HEK293 (cell line): ENCODE results near the gene DERL2.

ENCODE experiments used
- CTCF ChIA-PET: fragments of 350-600 bp; formaldehyde crosslinking; extraction: SDS; loops from one replicate; lab custom pipeline; 2021; ENCODE audit warnings: antibody characterized with exemption; lab: Yijun Ruan, JAX
- POLR2A ChIA-PET: fragments of 300-600 bp; formaldehyde crosslinking; extraction: SDS; loops from one replicate; lab custom pipeline; 2020; ENCODE audit warnings: antibody characterized with exemption, inconsistent platforms; lab: Yijun Ruan, JAX
- H3K27ac ChIP-seq: fragments of 200-500 bp; sonication (Bioruptor generic); 2 replicates; pipeline ENCODE4 v1.5.1; 2014; ENCODE audit warnings: low read depth, low read length, control low read depth, inconsistent platforms; ENCODE audit errors: extremely low read depth
- H3K36me3 ChIP-seq, 2 experiments: fragments of 200-500 bp in 1 of 2; sonication (Bioruptor generic) in 1 of 2; 1 replicate in 1 of 2; 2 replicates in 1 of 2; pipeline ENCODE4 v1.5.1; 2014 to 2017; ENCODE audit warnings: inconsistent platforms in 2 of 2, low read length in 2 of 2; ENCODE audit not compliant: control insufficient read depth in 2 of 2, insufficient read depth in 1 of 2
- H3K4me1 ChIP-seq: fragments of 200-500 bp; sonication (Bioruptor generic); 2 replicates; pipeline ENCODE4 v1.5.1; 2014; ENCODE audit warnings: mild to moderate bottlenecking, low read length, inconsistent platforms; ENCODE audit not compliant: control insufficient read depth, insufficient read depth
- H3K4me3 ChIP-seq: 2 replicates; pipeline ENCODE4 v1.5.1; 2011; ENCODE audit warnings: low read depth, mild to moderate bottlenecking, control low read depth, low read length, moderate library complexity
- H3K9me3 ChIP-seq: fragments of 200-500 bp; sonication (Bioruptor generic); 2 replicates; pipeline ENCODE4 v1.5.1; 2014; ENCODE audit warnings: low read depth, low read length, inconsistent platforms; ENCODE audit not compliant: control insufficient read depth, insufficient read depth
- FEZF1 ChIP-seq: fragments of 450-650 bp; formaldehyde crosslinking; IDR thresholded peaks from 2 replicates; pipeline ENCODE4 v1.5.1; 2016; ENCODE audit warnings: missing biosample characterization, missing genetic modification characterization
- GLIS1 ChIP-seq: fragments of 450-650 bp; formaldehyde crosslinking; IDR thresholded peaks from 2 replicates; pipeline ENCODE4 v1.5.1; 2016; ENCODE audit warnings: missing biosample characterization, missing genetic modification characterization
- IKZF3 ChIP-seq: fragments of 450-650 bp; IDR thresholded peaks from 2 replicates; pipeline ENCODE4 v1.5.0; 2018; ENCODE audit warnings: missing biosample characterization, mild to moderate bottlenecking, missing genetic modification characterization, moderate library complexity
- KLF7 ChIP-seq: fragments of 450-650 bp; formaldehyde crosslinking; IDR thresholded peaks from 2 replicates; pipeline ENCODE4 v1.5.1; 2016; ENCODE audit warnings: missing biosample characterization, missing genetic modification characterization, borderline replicate concordance
- TSHZ1 ChIP-seq: fragments of 450-650 bp; formaldehyde crosslinking; IDR thresholded peaks from 2 replicates; pipeline ENCODE4 v1.5.1; 2016; ENCODE audit warnings: missing biosample characterization, missing genetic modification characterization, borderline replicate concordance
- ZBTB21 ChIP-seq: fragments of 450-650 bp; formaldehyde crosslinking; IDR thresholded peaks from 2 replicates; pipeline ENCODE4 v1.5.1; 2017; ENCODE audit warnings: missing biosample characterization, missing genetic modification characterization
- ZIC2 ChIP-seq: fragments of 450-650 bp; formaldehyde crosslinking; IDR thresholded peaks from 2 replicates; pipeline ENCODE4 v1.5.1; 2016; ENCODE audit warnings: missing biosample characterization, missing genetic modification characterization
- ZNF114 ChIP-seq: fragments of 450-650 bp; formaldehyde crosslinking; IDR thresholded peaks from 2 replicates; pipeline ENCODE4 v1.5.0; 2017; ENCODE audit warnings: missing biosample characterization, missing genetic modification characterization
- ZNF132 ChIP-seq: fragments of 450-650 bp; formaldehyde crosslinking; IDR thresholded peaks from 2 replicates; pipeline ENCODE4 v1.5.1; 2017; ENCODE audit warnings: missing biosample characterization, missing genetic modification characterization, borderline replicate concordance
- ZNF324 ChIP-seq: fragments of 450-650 bp; formaldehyde crosslinking; IDR thresholded peaks from 2 replicates; pipeline ENCODE4 v1.5.1; 2016; ENCODE audit warnings: missing biosample characterization, missing genetic modification characterization
- ZNF335 ChIP-seq: fragments of 450-650 bp; formaldehyde crosslinking; conservative IDR thresholded peaks from 2 replicates; pipeline ENCODE4 v1.5.1; 2016; ENCODE audit warnings: missing biosample characterization, missing genetic modification characterization
- ZNF560 ChIP-seq: fragments of 450-650 bp; formaldehyde crosslinking; IDR thresholded peaks from 2 replicates; pipeline ENCODE4 v1.5.1; 2017; ENCODE audit warnings: missing biosample characterization, missing genetic modification characterization, borderline replicate concordance
- ZNF623 ChIP-seq: fragments of 450-650 bp; formaldehyde crosslinking; IDR thresholded peaks from 2 replicates; pipeline ENCODE4 v1.5.1; 2016; ENCODE audit warnings: missing biosample characterization, missing genetic modification characterization
- ZNF664 ChIP-seq: fragments of 450-650 bp; formaldehyde crosslinking; IDR thresholded peaks from 2 replicates; pipeline ENCODE4 v1.5.1; 2016; ENCODE audit warnings: missing biosample characterization, missing genetic modification characterization
- ZNF843 ChIP-seq: fragments of 450-650 bp; formaldehyde crosslinking; IDR thresholded peaks from 2 replicates; pipeline ENCODE4 v1.5.1; 2016; ENCODE audit warnings: missing biosample characterization, missing genetic modification characterization
- TF ChIP-seq, protein P1 (sequence below): fragments of 450-650 bp; formaldehyde crosslinking; IDR thresholded peaks from 2 replicates; pipeline ENCODE4 v1.5.1; 2016; ENCODE audit warnings: missing biosample characterization, missing genetic modification characterization
- TF ChIP-seq, protein P2 (sequence below): fragments of 450-650 bp; formaldehyde crosslinking; IDR thresholded peaks from 2 replicates; pipeline ENCODE4 v1.5.1; 2017; ENCODE audit warnings: missing biosample characterization, mild to moderate bottlenecking, missing genetic modification characterization, moderate library complexity
- TF ChIP-seq, protein P3 (sequence below): fragments of 450-650 bp; formaldehyde crosslinking; IDR thresholded peaks from 2 replicates; pipeline ENCODE4 v1.5.1; 2016; ENCODE audit warnings: missing biosample characterization, missing genetic modification characterization

DERL2 gene

DNA sequence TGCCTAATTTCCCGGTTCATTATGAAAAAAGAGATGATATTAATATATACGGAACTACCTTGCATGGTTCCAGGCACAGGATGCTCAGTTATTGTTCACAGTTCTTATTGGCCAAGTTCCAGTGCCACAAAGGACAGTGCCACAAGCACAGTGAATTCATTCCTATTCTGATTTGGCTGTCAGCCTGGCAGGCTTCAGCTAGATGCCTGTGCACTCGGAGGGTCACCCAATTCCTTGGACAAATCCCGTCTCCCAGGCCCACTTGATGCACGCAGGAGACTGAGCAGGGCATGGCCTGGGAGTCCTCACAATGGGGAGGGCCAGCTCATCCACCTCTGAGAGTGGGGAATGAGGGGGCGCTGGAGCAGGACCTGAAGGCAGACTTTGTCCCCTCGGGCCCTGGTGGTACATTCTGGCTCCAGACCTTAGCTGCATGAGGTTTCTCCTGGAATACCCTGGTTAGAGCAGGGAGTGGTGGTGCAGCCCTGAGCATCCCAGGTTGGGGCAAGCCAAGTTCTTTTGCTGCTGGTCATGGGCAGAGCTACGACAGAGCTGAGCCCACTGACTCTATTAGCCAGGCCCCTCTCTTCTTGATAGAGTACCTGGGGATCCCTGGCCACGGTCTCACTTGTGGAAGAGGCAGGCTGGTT, 41.7 kb upstream of the DERL2 start:
- peaks cover 8% of the 10 kb centered on the region; the same call in 1 of the 2 replicates for H3K4me1 ChIP-seq
- H3K27ac ChIP-seq = no peak overlapping the region
- no peak for TF ChIP-seq ZNF132 (tag by site-specific recombination)
- TF ChIP-seq, protein P1, sequence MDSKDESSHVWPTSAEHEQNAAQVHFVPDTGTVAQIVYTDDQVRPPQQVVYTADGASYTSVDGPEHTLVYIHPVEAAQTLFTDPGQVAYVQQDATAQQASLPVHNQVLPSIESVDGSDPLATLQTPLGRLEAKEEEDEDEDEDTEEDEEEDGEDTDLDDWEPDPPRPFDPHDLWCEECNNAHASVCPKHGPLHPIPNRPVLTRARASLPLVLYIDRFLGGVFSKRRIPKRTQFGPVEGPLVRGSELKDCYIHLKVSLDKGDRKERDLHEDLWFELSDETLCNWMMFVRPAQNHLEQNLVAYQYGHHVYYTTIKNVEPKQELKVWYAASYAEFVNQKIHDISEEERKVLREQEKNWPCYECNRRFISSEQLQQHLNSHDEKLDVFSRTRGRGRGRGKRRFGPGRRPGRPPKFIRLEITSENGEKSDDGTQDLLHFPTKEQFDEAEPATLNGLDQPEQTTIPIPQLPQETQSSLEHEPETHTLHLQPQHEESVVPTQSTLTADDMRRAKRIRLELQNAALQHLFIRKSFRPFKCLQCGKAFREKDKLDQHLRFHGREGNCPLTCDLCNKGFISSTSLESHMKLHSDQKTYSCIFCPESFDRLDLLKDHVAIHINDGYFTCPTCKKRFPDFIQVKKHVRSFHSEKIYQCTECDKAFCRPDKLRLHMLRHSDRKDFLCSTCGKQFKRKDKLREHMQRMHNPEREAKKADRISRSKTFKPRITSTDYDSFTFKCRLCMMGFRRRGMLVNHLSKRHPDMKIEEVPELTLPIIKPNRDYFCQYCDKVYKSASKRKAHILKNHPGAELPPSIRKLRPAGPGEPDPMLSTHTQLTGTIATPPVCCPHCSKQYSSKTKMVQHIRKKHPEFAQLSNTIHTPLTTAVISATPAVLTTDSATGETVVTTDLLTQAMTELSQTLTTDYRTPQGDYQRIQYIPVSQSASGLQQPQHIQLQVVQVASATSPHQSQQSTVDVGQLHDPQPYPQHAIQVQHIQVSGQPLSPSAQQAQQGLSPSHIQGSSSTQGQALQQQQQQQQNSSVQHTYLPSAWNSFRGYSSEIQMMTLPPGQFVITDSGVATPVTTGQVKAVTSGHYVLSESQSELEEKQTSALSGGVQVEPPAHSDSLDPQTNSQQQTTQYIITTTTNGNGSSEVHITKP = peak; percentile 88
- ChIA-PET POLR2A (interaction anchor here (0.6 to 3.4 kb wide), 7 partner anchors 8 to 59 kb away, joined by 3 to 32 read pairs (median 5); partner anchors contain the start of genes DERL2, DHX33 and MIS12), CTCF (interaction anchor here (0.5 to 1.2 kb wide), 5 partner anchors 15 to 269 kb away, joined by 3 to 4 read pairs (median 3); no protein-coding TSS in a partner anchor)
- H3K4me3 ChIP-seq = no peak overlapping the region
- H3K9me3 ChIP-seq = no peaks in the 10 kb centered on the region
- no peaks in the 10 kb centered on the region for H3K36me3 ChIP-seq

GRCh38 chr17:5526821-5527598, 41.0 kb upstream of the DERL2 start:
- ChIA-PET POLR2A (interaction anchor here (0.5 to 3.4 kb wide), 12 partner anchors 8 to 825 kb away, joined by 3 to 32 read pairs (median 4); partner anchors contain the start of genes C1QBP, DERL2, DHX33 and MIS12), CTCF (interaction anchor here (0.6 to 2.4 kb wide), 3 partner anchors 16 to 268 kb away, joined by 3 to 7 read pairs (median 4); partner anchors contain the start of gene C1QBP)
- H3K36me3 ChIP-seq = no peaks in the 10 kb centered on the region
- H3K9me3 ChIP-seq = no peaks in the 10 kb centered on the region
- H3K27ac ChIP-seq = no peak overlapping the region; the same call in 1 of the 2 replicates
- peaks cover 8% of the 10 kb centered on the region; the same call in 1 of the 2 replicates for H3K4me1 ChIP-seq
- H3K4me3 ChIP-seq = no peak overlapping the region
- TF ChIP-seq ZNF324 (tag by site-specific recombination) = peak; percentile 91
- peak; percentile 46; the same call in 1 of the 2 replicates for TF ChIP-seq IKZF3 (tag by site-specific recombination)
- TF ChIP-seq, protein P2, sequence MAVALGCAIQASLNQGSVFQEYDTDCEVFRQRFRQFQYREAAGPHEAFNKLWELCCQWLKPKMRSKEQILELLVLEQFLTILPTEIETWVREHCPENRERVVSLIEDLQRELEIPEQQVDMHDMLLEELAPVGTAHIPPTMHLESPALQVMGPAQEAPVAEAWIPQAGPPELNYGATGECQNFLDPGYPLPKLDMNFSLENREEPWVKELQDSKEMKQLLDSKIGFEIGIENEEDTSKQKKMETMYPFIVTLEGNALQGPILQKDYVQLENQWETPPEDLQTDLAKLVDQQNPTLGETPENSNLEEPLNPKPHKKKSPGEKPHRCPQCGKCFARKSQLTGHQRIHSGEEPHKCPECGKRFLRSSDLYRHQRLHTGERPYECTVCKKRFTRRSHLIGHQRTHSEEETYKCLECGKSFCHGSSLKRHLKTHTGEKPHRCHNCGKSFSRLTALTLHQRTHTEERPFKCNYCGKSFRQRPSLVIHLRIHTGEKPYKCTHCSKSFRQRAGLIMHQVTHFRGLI (tag by site-specific recombination) = peak; percentile 75; the same call in 1 of the 2 replicates
- no peak for TF ChIP-seq KLF7 (tag by site-specific recombination)
- TF ChIP-seq ZBTB21 (tag by site-specific recombination) = peak; percentile 85
- peak; percentile 66 for TF ChIP-seq ZNF335 (tag by site-specific recombination)
- TF ChIP-seq ZIC2 (tag by site-specific recombination) = peak; percentile 45
- TF ChIP-seq ZNF664 (tag by site-specific recombination) = no peak
- 0 out of 2 replicates have a peak, but pooled peaks have one; percentile 46 for TF ChIP-seq ZNF843 (tag by site-specific recombination)
- TF ChIP-seq TSHZ1 (tag by site-specific recombination) = peak; percentile 99
- peak; percentile 69; the same call in 1 of the 2 replicates for TF ChIP-seq FEZF1
- no peak for TF ChIP-seq ZNF560 (tag by site-specific recombination)
- TF ChIP-seq, protein P3, sequence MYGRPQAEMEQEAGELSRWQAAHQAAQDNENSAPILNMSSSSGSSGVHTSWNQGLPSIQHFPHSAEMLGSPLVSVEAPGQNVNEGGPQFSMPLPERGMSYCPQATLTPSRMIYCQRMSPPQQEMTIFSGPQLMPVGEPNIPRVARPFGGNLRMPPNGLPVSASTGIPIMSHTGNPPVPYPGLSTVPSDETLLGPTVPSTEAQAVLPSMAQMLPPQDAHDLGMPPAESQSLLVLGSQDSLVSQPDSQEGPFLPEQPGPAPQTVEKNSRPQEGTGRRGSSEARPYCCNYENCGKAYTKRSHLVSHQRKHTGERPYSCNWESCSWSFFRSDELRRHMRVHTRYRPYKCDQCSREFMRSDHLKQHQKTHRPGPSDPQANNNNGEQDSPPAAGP (tag by site-specific recombination) = peak; percentile 94
- peak; percentile 43; the same call in 1 of the 2 replicates for TF ChIP-seq GLIS1 (tag by site-specific recombination)
- TF ChIP-seq ZNF114 = no peak
- TF ChIP-seq ZNF623 (tag by site-specific recombination) = no peak
